RCC 7860 (cell line): Measurements from ENCODE around the gene GABRD.

Source experiments
- DNase-seq: peaks from one replicate; pipeline ENCODE4 v3.0.0-alpha.2; 2015; ENCODE audit warnings: low spot score
- FAIRE-seq: peaks from 2 replicates; lab custom pipeline; 2012; peaks lifted over from hg19 to GRCh38; lab: Jason Lieb, UNC

Gene GABRD

GRCh38 chr1:2014741-2015735 is 4.1 kb upstream of the GABRD start:
- no peak for FAIRE-seq
- peak; percentile 10 for DNase-seq

DNA sequence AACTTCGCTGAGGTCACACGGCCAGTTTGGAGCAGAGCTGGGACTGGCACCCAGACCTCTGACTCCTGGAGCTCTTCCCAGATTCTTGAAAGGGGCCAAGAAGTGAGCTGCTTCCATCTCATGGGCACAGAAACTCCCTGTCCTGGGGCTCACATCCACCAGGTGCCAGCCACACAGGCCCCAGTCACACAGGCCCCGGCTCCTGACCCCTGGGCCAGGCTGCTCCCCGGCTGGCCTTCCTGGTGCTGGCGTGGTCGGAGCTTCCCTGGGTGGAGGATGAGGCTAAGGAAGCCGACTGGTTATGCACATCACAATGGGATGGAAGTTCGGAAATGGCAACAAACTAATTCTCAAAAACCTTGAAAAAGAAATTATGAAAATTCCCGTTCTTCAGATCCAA is 3.0 kb upstream of the GABRD start:
- no peak for DNase-seq
- no peak for FAIRE-seq

GRCh38 chr1:2018217-2019171 is 651 bp upstream of the GABRD start:
- no peak for FAIRE-seq
- no peak for DNase-seq

DNA sequence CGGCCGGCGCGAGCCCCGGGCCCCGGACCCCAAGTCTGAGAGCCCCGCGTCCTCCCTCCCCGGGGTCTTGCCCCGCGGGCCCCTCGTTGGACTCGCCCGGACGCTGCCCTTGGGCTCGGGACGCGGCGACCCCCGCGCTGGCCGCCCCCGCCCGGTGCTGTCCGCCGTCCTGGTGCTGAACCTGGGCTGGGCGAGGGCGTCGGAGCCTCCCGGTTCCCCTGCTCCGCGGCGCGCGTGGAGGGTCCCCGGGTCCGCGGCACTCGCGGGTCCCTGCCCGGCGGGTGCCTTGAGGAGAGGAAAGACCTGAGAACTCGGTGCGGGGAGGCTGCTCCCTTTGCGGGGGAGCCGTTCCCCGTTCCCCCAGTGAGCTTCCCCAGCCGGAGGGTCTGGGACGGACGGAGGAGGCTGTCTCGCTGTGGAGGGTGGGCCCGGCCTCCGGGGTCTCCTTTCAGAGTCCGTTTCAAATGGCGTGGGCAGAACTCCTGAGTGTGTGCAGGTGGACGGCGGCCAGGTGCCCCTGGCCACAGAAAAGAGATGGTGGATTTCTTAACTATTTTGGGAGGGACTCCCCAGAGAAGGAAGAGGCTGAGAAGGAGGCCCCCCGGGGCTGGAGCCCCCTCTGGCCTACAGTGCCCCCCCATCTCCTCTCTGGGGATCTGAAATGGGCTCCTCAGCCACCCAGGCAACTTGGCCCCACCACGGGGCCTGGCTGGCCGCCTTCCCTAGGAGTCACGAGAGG is 595 bp downstream of the GABRD start:
- FAIRE-seq (no peak), DNase-seq (no peak)

- DNase-seq (no peak), FAIRE-seq (no peak)
These were observed 1.1 kb downstream of the GABRD start for GRCh38 chr1:2020310-2020655.

GRCh38 chr1:2021550-2021949 is 2.4 kb downstream of the GABRD start:
- FAIRE-seq (no peak), DNase-seq (no peak)

DNA sequence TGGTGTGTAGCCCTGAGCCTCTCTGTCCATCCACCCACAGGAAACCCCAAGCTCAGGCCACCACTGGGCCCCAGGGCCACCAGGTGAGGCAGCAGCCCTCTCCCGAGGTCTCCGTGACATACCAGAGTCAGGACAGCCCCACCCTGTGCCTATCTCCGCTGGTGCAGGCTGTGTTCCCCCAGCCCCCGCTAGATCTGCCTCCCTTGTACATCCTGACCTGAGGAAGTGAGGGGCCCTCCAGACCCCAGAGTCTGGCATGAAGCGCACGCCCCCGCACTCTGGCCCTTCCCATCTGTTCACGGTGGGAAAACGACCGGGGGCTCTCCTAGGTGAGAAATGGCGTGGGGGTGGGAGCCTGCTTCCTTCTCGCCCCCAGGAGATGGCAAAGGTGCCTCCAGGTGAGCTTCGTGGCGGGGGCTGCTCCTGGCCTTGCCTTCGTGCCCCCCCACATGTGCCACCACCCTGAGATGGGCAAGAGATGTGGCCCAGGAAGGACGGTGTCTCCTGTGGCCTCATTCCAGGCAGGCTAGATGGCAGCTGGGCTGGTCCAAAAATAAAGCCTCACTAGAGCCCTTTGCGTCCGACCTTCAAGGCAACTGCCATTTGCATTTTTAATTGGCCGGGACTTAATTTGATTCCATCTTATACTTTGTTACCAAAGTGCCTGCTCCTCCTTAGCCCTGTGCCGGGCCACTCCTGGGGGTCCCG is 3.1 kb downstream of the GABRD start:
- FAIRE-seq (no peak), DNase-seq (no peak)

DNA sequence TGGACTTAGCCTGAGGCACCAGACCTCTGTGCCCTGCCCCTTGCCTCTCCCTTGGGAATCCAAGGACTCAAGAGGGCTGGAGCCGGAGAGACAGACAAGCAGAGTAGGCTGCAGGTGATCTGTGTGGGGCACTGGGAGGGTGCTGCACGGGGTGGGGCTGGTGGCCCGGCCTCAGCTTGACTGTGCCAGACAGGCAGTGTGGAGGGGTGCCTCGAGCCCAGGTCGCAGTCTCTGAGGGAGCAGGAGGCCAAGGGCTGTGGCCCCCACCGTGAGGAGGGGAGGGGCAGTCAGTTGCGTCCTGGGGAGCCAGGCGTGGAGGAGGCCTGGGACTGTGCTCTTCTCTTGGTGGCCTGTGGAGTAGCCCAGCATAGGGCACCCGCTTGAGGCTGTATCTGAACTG is 4.0 kb downstream of the GABRD start:
- FAIRE-seq = no peak
- DNase-seq = no peak

DNA sequence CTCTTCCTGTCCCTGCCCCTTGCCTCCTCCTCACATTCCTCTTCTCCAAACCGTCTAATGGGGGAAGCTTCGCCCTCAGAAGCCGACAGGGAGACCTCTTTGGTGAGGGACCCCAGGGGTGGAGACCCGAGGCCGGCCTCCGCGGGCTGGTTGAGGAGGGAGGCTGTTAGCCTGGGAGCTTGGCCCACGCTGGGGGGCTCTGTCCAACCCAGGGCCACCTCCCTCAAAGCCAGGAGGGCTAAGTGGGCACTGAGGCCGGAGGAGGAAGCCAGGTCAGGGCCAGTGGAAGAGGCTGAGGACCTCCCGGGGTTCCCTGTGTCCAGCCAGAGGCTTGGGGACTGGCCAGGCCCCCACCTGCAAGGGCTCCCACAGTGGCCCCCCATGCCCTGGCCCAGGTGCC is 5.3 kb downstream of the GABRD start:
- FAIRE-seq (no peak), DNase-seq (no peak)

GRCh38 chr1:2024887-2025286 is 5.7 kb downstream of the GABRD start:
- FAIRE-seq = no peak

DNA sequence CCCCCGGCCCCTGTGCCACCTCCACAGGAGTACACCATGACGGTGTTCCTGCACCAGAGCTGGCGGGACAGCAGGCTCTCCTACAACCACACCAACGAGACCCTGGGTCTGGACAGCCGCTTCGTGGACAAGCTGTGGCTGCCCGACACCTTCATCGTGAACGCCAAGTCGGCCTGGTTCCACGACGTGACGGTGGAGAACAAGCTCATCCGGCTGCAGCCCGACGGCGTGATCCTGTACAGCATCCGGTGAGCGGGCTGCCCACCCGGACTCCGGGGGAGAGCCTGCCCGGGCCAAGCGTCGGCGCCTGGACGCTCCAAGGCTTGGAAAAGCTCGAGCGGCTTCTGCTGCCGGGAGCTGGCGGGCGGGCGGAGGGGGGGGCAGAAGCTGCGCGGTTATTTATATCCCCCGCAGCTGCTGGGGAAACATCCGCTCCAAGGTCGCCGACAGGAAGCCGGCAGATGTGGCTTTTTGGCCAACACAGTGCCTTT is 6.4 kb downstream of the GABRD start:
- FAIRE-seq (no peak), DNase-seq (no peak)

More at GRCh38 chr1:2024887-2025286, 5.7 kb downstream of the GABRD start:
- no peak for DNase-seq

- DNase-seq (no peak), FAIRE-seq (no peak)
These were observed 8.9 kb downstream of the GABRD start for GRCh38 chr1:2027961-2028583.

- DNase-seq (no peak), FAIRE-seq (no peak)
These were observed 9.9 kb downstream of the GABRD start for GRCh38 chr1:2028870-2029560.

DNA sequence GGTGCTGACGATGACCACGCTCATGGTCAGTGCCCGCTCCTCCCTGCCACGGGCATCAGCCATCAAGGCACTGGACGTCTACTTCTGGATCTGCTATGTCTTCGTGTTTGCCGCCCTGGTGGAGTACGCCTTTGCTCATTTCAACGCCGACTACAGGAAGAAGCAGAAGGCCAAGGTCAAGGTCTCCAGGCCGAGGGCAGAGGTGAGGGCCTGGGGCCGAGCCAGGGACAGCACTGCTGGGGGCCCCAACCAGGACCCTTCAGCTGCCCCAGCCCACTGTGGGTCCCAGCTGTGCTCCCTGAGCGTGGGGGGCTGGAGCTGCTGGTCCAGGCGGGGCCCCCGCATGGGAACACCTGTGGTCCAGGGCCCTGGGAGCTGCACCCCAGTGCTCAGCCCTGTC is 10.4 kb downstream of the GABRD start:
- no peak for DNase-seq
- no peak for FAIRE-seq

DNA sequence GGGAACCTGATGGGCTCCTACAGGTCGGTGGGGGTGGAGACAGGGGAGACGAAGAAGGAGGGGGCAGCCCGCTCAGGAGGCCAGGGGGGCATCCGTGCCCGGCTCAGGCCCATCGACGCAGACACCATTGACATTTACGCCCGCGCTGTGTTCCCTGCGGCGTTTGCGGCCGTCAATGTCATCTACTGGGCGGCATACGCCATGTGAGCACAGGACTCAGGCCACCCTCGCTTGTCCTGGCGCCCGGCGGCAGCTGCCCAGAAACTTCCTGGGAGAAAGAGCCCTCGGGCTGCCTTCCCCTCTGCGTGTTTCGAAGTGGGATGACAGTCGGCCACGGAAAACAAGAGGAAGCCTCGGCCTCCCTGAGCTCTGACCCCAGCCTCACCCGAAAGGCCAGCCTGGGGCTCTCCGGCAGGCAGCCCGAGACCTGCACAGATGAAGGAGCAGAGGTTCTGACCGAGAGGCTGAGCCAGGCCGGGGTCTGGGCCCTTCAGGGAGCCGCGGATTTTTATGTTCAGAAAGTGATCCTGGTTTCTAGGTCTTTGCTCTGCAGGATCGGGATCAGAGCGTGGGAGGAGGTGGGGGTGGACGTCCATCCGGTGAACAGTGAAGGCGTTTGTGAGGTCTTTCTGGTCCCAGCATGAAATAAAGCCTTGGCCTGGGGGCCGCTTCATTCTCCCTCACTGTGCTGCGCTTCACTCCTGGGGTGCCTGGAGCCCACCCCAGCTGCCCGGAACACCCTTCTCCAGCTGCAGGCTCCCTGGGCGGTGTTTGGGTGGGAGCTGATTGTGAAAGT is 11.1 kb downstream of the GABRD start:
- DNase-seq (no peak), FAIRE-seq (no peak)

- no peak for DNase-seq
- FAIRE-seq = no peak
These were observed 12.7 kb downstream of the GABRD start for GRCh38 chr1:2031546-2032540.

- DNase-seq (no peak), FAIRE-seq (no peak)
These were observed 13.6 kb downstream of the GABRD start for GRCh38 chr1:2032737-2033136.
